NCI-H1105 treated with DMSO at 0.1 percent for 48 hours (cell line): ENCODE measurements around the gene USH1G.
A peak's percentile ranks its signal among the peaks of the same experiment; 100 is the strongest.

Source experiments
- DNase-seq: peaks from one replicate; lab custom pipeline; 2025; lab: John Stamatoyannopoulos, UW

Gene USH1G

DNA sequence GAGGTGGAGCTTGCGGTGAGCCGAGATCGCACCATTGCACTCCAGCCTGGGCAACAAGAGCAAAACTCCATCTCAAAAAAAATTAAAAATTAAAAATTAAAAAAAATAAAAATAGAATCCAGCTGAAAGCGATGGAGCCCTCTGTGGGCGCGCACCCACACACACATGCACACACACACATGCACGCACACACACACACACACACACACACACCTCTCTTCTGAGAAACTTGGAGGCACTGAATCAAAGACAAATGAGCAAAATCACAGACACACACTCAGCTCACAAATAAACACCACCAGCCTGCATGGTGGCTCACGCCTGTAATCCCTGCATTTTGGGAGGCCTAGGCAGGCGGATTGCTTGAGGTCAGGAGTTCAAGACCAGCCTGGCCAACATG is 20.0 kb downstream of the USH1G start:
- DNase-seq: no peak

DNA sequence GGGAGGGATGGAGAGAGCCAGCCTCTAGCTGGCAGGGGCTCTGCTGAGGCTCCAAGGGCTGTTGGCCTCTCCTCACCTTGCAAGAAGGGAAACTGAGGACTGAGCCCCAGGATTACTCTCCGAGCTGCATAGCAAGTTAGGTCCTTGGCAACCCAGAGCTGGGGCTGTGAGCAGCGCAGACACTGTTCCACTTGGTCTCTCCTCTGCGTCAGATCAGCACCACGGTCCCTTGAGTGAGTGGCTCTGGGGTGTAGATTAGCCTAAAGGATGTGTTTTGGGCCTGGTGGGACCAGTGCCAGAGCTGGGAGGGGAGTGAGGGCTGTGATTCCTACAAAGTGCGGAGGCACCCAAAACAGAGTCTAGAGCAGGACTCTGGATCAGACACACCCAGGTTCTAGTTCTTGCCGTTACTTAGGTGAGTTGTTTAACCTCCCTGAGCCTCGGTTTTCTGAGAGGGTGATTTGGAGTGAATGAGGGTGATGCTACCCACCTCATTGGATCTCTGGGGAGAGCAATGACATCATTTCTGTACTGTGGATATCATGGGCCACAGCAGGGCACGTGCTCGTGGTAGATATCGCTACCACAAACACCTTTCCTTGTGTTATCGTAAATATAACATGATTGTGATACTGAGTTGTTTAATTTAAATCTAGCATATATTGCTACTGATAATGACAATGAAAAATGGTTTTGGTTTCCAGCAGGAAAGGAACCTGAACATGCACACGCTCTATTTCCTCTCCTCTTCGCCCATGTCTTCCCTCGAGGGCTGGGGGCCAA is 21.5 kb downstream of the USH1G start:
- no peak for DNase-seq

DNA sequence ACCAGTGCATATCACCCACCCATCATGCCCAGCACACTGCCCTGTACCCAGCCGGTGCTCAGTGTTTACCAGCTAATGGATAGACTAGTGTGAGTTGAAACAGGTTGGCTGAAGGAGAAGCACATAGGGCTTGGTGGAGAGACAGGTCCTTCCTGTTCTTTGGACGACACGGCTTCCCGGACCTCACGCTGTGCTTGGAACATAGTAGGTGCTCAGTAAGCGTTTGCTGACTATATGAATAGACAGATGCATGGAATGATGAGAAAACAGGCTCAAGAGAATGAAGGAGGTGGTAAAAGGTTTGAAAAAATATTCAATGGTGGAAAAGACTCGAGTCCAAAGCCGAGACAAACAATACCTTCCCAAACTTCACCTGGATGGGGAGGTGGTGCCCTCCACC is 22.8 kb downstream of the USH1G start:
- no peak for DNase-seq

DNA sequence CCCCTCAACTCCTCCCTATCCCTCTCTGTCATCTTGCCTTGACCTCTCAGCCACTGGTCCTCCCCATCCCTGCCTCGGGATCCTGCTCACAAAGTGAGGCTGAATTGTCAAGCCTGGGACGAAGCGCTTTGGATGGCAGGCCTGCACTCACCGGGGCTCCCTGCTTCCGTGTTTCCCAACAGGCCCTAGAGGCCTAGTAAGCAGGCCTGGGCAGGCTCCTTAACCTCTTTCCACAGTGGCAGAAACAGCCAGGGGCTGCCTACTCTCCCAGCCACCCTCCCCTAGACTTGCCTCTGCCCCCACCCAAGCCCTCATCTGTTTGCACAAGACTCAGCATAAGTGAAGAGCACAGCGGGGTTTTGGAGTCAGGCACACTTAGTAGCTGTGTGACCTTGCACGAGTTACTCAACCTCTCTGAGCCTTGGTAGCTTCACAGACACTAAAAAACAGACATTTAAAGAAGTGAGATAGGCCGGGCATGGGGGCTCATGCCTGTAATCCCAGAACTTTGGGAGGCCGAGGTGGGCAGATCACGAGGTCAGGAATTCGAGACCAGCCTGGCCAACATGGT is 24.6 kb downstream of the USH1G start:
- no peak for DNase-seq

DNA sequence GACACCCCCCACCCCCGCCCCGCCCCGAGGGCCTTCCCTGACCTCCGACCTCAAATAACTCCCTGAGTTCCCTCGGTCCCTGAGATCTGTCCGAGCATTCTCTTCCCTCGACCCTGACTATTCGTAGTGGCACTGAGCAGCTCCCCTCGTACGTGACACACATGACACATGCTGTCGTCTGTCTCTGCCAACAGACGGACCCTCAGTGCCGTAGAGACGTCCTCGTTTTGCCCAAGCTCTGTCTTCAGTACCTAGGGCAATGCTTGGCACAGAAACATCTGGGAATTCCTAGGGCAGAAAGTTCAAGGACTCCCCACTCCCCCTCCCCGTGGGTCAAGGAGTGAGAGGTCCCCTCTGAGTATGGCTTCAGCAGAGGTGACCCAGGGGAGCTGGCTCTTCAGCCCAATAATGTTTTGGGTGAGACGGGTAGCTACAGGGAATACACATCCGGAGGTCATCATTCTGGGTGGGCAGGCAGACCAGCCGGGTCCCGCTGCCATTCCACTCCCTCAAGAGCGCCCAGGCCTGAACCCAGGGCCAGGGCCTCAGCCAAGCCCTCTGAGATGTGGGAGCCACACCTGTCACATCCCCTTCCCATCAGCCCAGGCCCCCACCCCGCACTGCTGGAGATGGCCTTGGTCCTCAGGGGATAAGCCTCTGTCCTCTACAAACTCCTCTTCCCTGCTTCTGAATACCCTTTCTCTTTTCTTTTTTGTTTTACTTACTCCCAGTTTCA is 29.0 kb downstream of the USH1G start:
- DNase-seq: no peak

- DNase-seq: no peak
Observed at GRCh38 chr17:74892974-74893911, 29.8 kb downstream of the USH1G start, which contains the start of gene FADS6. Gene FADS6, minus strand, starts transcription at chr17:74893633. Its CDS starts 38 bp downstream, at chr17:74893595.

DNA sequence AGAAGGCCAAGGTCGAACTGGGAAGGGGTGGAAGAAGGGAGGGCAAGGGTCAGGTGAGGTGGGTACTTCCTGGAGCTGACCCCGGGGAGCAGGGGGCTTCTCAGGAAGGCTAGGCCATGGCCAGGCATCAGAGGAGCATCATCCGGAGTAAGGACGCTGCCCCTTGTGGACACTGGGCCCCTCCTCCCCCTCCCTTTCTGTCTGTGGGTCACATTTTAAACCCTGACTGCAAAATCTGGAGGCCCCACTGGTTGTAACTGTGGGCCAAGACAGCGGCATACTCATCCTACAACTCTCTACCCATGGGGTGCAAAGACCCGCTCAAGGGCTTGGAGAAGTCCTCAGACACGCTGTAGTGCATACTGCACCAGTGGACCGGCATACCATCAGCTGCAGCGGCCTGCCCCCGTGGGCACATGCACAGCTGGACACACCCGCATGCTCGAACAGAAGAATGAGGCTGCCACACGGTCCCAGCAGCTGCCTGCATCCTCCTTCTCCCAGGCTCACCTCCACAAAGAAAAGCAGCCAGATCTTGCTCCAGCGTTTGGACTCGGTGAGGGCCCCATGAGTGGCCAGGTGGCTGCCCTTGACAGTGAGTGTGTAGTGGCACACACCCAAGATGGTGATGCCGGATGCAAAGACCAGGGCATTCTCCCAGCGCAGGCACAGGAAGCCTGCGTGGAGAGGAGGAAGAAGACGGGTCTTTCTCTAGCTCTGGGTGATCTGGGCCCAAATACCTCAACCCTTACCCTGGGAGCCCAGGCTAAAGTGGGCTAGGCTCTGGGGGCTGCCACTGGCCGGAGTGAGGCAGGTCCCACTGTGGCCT is 30.8 kb downstream of the USH1G start:
- peak; percentile 4 for DNase-seq

- no peak for DNase-seq
Observed at GRCh38 chr17:74890554-74890953, 32.5 kb downstream of the USH1G start.

- DNase-seq: no peak
Observed at GRCh38 chr17:74888469-74888868, 34.6 kb downstream of the USH1G start.

- no peak for DNase-seq
Observed at GRCh38 chr17:74883241-74883745, 39.8 kb downstream of the USH1G start.

- DNase-seq: no peak
Observed at GRCh38 chr17:74882517-74883240, 40.4 kb downstream of the USH1G start.

DNA sequence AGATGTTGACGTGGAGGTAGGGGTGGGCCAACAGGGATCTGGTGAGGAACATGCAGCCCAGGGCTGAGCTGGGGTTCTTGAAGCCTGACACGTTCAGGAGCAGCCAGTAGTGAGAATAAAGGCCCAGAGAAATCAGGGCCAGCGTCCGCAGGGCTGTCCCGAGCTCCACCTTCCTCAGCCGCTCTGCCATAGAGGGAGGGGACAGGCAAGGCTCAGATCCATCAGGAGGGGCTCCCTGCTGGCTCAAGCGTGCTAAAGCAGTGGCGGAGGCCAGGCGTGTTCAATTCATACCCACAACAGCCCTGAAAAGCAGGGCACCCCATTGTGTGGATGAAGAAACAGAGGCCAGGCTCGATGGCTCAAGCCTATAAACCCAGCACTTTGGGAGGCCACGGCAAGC is 42.0 kb downstream of the USH1G start:
- DNase-seq: no peak

DNA sequence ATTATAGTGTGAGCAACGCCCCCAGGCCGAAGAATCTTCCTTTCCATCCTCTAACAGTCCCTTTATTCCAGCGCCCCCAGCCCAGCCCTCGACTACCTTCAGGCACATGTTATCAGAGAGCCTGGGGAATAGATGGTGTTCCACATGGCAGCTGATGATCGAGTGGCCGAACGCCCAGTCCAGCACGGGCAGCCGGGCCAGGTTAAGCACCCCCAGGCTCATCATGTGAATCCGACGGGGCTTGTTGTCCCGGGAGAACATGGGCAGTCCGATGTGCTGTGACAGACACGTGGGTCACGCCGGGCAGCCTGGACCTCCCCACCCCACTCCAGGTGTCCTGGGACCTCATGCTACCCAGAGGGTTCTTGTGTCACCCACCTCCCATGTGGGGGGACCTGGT is 43.7 kb downstream of the USH1G start:
- DNase-seq: no peak

- no peak for DNase-seq
Observed at GRCh38 chr17:74878658-74879057, 44.4 kb downstream of the USH1G start.

DNA sequence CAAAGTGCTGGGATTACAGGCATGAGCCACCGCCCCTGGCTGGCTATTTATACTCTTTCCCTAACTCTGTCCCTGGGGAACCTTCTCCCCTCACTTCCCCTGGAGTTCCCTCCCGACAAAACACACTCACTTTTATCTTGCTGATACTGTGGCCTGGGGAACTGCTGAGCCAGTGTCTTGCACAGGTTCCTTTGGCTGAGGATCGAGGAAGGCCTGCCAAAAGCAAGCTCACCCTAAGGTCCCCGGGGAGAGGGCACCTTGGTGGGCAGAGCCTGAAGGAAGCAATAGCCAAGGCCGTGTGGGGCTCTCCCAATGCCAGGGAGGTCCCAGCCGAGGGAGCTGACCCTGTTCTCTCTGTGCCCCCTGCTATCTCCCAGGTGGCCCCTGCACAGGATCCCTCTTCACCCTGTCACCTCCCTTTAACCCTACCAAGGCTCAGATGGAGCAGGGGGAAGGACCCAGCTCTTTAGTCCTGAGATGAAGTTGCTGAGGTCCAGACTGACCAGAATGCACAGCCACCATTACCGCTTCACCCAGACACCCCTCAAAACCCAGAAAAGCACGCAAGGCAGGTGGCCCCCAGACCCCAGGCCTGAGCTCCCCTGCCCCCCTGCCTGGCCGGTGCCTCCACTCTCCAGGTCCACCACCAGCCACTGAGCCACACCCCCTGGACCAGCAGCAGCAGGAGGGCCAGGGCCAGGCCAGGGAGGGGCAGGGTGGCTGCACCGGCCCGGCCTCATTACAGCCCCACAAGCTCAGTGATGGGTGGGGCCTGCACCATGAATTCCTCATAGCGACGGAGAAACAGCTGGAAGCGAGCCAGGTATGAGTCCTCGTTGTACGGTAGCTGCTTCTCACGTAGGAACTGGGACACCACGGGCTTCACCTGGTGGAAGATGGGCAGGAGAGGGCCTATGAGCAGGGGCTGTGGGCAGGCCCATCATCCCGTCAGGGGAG is 45.2 kb downstream of the USH1G start:
- no peak for DNase-seq

DNA sequence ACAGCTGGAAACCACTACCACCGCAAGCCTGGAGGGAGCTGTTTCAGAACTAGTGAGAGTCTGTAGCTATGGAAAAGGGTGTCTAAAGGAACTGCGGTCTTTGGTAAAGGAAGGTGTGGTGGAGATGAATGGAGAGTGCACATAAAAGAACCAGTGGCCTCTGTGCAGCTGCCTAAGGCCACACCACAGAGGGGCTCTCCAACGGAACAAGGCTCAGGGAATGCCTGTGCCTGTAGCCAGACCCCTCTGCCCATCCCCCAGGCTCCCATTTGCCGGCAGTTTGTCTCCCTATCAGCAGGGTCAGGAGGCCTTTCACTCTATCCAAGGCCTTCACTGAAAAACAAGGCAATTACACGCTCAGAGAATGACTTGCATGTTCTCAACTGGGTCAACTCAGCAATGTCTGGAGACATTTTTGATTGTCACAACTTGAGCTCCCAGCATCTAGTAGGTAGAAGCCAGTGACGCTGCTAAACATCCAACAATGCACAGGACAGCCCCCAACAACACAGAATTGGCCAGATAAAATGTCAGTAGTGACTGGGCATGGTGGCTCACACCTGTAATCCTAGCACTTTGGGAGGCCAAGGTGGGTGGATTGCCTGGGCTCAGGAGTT is 47.0 kb downstream of the USH1G start:
- DNase-seq: no peak

- no peak for DNase-seq
Observed at GRCh38 chr17:74875155-74875976, 47.7 kb downstream of the USH1G start.

DNA sequence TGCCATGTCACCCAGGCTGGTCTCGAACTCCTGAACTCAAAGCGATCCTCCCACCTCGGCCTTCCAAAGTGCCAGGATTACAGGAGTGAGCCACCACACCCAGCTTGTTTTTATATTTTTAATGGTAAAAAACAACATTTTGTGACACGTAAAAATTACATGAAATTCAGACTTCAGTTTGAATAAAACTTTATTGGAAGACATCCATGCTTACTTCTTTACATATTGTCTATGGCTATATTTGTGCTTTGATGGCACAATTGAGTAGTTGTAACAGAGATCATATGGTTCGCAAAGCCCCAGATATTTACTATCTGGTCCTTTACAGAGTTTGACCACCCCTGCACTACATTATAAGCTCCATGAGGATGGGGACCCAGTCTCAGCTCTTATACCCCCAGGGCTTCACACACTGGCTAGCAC is 48.4 kb downstream of the USH1G start:
- no peak for DNase-seq
